NCI-H2081 (cell line): ENCODE measurements around the gene WWOX.

ENCODE experiments used
- DNase-seq, 2 experiments: peaks; one replicate each; lab custom pipeline; 2025; lab: John Stamatoyannopoulos, UW

The WWOX gene

DNA sequence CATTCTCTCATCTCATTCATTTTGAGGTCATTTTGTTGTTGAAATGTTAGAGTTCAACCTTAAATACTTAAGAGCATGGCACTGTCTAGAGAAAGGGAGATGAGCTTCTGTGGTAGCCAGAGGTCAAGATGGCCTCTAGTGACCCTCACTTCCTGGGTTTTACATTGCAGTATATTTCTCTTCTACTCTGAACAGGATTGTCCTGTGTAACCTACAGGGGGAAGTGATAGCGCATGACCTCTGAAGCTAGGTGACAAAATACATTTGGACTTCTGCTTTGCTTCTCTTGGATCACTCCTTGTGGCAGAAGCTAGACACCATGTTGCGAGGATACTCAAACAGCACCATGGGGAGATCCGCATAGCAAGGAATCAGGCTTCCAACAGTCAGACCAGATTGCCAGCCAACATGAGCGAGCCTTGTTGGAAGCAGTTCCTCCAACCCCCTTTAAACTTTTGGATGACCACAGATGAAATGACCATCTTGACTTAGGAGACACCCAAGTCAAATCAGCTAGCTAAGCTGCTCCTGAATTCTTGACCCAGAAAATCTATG, 752.7 kb downstream of the WWOX start:
- DNase-seq, result no peak

- no peak for DNase-seq
These were observed 762.6 kb downstream of the WWOX start for GRCh38 chr16:78862022-78862421.

DNA sequence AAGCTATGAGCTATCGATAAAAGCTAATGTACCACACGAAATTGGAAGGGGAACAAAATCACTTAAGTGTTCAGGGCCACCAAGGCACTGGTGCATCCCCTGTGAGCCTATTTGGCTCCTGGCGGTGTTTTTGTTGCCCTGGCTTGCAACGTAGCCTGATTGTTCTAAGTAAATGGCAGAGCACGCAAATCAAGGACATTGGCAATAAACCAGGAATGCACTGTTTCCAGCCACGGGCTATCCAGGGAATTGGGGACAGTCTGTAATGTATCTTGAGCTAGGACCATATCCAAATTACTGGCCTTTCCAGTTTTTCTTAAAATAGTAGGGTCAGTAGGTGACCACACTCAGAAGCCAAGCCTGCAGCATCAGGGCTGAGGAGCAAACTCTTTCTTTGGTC, 767.1 kb downstream of the WWOX start:
- DNase-seq, result no peak

DNA sequence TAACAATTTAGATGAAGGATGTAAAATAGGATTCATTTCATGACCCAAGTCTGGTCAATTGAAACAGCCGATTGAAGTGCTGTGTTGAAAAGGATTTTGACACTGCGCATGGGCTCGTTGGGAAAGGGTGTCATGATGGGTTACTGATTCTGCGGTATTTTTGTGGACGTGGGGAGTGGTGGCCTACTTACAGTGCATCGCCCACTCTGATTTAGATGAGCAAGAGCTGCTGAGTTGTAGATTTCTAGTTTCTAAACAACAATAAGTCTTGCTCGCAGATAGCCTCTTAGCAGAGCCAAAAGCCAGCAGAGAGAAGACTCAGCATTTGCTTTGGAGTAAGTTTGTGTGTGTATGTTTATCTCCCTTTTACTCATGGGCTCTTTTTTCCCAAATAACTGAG, 770.0 kb downstream of the WWOX start:
- no peak for DNase-seq

DNA sequence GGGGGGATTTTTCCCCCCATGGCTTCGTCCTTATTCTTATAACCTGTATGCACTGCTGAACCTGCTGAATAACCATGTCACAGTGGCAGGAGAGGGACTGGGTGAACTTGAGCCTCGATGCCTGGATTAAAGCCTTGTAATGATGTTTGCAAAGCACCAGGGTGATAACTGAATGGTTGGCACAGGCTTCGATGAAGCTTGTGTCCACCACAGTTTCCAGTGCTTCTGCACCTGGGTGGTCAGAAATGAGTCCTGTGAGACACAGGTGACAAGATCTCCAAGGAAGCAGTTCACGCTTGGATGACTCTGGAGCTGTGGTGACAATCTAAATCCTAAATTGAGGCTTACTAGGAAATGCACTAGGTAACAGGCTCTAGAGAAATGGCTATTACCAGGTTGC, 771.8 kb downstream of the WWOX start:
- DNase-seq, result peak in 1 of 2 experiments; percentile 3

DNA sequence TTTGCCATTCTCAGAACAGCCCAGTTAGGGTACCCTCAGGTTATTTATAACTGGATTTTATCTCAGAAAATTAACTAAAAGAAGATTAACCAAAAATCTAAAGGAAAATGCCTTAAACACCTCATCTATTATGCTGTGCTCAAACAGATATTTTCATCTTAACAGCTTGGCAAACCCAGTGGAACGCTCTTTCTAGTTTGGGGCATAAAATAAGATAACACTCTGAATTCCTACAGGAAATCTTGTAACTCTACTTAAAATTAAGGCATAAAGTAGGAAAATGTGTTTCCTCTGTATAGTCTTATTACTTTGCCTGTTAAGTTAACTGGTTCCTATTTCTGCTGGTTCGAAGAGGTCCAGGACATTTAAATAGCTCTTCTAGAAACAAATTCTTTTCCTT, 777.2 kb downstream of the WWOX start:
- DNase-seq, result no peak

- DNase-seq, result no peak
These were observed 777.7 kb downstream of the WWOX start for GRCh38 chr16:78877114-78877655.

DNA sequence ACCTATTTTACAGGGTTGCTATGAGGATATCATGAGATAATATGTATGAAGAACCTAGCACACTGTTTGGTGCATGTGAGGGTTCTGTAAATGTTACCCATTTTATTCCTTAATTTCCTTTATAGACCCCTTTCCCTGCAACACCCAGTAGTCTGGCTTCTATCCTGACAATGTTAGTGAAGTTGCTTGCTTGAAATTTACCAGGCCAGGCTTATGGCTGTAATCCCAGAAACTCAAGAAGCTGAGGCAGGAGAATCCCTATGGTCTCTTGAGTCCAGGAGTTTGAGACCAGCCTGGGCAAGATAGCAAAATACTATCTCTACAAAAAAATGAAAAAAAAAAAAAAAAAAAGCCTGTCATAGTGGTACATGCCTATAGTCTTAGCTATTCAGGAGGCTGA, 779.1 kb downstream of the WWOX start:
- DNase-seq, result no peak

- DNase-seq, result no peak
These were observed 779.6 kb downstream of the WWOX start for GRCh38 chr16:78879011-78879410.

DNA sequence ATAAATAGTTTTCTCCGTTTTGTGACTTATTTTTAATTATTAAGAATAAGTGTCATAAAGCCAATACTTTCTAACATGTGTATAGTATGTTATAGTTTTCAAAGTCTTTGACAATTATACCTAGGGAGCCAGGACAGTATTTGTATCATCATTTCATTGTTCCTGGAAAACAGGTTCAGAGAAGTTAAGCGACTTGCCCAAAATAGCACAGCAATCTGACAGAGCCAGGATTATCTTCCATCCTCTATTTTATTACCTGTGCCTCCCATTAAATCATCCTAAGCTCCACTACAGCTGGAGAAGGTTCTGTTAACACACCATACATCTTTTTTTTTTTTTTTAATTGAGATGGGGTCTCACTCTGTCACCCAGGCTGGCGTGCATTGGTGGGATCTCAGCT, 782.7 kb downstream of the WWOX start:
- no peak for DNase-seq

- DNase-seq, result no peak
These were observed 783.3 kb downstream of the WWOX start for GRCh38 chr16:78882751-78883150.

- no peak for DNase-seq
These were observed 784.8 kb downstream of the WWOX start for GRCh38 chr16:78884204-78884603.

DNA sequence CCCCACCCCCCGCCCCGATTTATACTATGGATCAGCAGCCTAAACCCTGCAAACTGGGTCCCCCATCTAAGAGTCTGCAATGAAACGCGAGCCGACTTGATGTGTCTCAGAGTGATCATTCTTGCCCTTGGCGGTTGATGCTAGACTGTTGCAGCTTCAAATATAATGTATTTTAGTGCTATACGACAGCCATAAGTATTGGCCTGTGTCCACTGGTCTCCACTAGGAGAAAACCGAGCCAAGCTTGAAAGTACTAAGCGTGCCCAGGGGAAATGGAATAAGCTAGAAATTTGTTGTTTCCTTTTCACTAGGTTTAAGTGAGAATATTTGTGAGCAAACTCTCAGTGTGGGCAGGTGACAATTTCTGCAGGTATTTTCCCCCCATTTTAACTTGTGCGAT, 789.9 kb downstream of the WWOX start:
- no peak for DNase-seq

- DNase-seq, result no peak
These were observed 791.0 kb downstream of the WWOX start for GRCh38 chr16:78890373-78890895.

DNA sequence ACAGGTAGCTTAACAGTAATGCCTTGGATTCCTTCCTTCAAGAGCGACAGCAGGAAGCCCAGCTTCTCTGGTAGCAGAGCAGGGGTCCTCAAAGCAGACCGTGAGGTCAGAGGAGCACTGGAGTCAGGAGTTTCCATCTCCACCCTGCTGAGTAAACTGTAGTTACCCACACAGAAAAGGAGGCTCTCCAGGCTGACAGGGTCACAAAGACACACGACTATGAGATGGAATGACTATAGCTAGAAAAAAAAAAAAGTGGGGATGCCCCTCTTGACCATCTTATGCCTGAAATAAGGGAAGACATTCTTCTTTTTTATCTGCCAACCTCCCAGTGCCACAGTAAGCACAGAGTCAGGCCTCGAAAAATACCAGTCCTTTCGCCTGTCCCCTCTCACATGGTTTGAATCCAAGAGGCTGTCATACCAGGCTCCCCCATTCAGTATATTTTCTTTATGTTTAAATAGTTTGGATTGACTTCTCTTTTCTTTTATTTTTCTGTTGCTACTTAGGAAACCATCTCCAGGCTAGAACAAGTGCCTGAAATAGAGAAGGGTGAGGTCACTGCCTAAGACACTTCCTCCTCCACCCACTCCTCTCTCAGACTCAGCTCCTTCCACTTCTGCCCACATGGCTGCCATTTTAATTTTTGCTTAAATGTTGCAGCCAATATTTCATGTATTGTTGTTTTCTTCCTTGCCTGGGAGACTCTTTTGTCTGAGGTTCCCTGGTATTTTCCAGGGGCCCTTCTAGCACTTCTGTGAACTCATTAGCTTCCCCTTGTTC, 793.7 kb downstream of the WWOX start:
- DNase-seq, result no peak

DNA sequence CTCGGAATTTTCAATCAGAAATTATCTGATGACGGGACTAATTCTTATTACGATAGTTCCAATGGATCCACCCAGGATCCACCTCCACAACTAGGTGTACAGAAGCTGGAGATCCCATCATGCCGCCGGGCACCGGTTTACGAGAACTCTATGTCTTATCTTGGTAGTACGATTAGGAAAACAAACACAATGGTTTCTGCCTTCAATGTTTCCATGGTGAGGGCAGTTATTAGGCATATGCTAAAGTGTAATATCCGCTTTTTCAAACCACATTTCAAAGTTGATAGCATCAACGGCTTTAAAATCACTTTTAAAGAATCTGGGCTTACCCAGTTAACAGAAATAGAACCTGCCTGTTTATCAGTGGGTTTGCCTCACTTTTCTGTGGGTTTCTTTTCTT, 795.4 kb downstream of the WWOX start:
- no peak for DNase-seq

- DNase-seq, result no peak
These were observed 796.2 kb downstream of the WWOX start for GRCh38 chr16:78895681-78896080.

GRCh38 chr16:78896280-78896679, 796.8 kb downstream of the WWOX start:
- DNase-seq, result no peak

DNA sequence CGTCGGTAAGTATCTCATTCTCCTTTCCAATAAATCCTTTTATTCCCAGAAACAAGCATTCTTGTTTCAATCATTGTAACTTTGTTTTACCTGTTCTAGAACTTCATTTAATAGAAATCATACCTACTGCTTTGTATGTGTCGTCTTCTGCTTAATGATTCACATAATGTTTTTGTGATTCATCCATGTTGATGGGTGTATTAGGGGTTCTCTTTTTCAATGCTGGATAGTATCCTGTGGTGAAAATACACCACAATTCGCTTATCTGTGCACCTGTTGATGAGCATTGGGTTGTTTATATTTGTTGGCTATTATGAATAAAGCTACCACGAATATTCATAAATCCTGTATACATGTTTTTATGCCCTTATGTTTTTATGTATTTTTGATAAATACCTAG, 797.8 kb downstream of the WWOX start:
- DNase-seq, result no peak

- no peak for DNase-seq
These were observed 800.8 kb downstream of the WWOX start for GRCh38 chr16:78900044-78900811.

GRCh38 chr16:78900966-78901365, 801.5 kb downstream of the WWOX start:
- no peak for DNase-seq

GRCh38 chr16:78902321-78902720, 802.9 kb downstream of the WWOX start:
- no peak for DNase-seq

- no peak for DNase-seq
These were observed 803.8 kb downstream of the WWOX start for GRCh38 chr16:78903237-78903636.
